Gastroesophageal sphincter (tissue), 3 donors: ENCODE measurements around the gene SKIC2.

Experiments
- CTCF ChIP-seq, 4 experiments: fragments of 200-600 bp in 2 of 4; fragments of 450-650 bp in 2 of 4; sonication (generic) in 1 of 4; IDR thresholded peaks; one replicate each; pipeline ENCODE4 v1.5.1; 2017 to 2019; ENCODE audit warnings: antibody characterized with exemption in 4 of 4, mild to moderate bottlenecking in 2 of 4, moderate library complexity in 2 of 4
- EP300 ChIP-seq: sonication (generic); formaldehyde crosslinking; IDR thresholded peaks from one replicate; pipeline ENCODE4 v1.6.1; 2017; ENCODE audit warnings: antibody characterized with exemption, mild to moderate bottlenecking

- TF ChIP-seq CTCF (IDR thresholded peaks at IDR 0.05) (no peak), EP300 (no peak)
These were observed 18.7 kb upstream of the SKIC2 start for GRCh38 chr6:31940256-31940664.
